K562 (cell line): ENCODE results near the gene GLB1L3. TPM values are rescaled to one million over a fixed set of nuclear protein-coding genes. Genes with fewer than 3 reads are reported as not detected.
"Not testable (repeated sequence)": the region's sequence is repeated elsewhere in the genome, so short reads cannot be mapped to it uniquely, and the experiment has no call there.

Experiments
- ATAC-seq: fragments of 200-7000 bp; cut with Tn5 transposase; 3 replicates; pipeline ENCODE4 v1.9.1; 2020; ENCODE audit warnings: moderate library complexity
- BruUV-seq: library from RNA; stranded (reverse); fragments of 400-500 nt; replicated peaks from 2 replicates; lab custom pipeline; 2021; lab: Mats Ljungman, UMichigan
- CTCF ChIA-PET: fragments of 300-600 bp; formaldehyde crosslinking; extraction: SDS; loops from one replicate; lab custom pipeline; 2021; ENCODE audit warnings: low intra/inter-chr PET ratio; lab: Yijun Ruan, JAX
- POLR2A ChIA-PET: fragments of 300-600, 350-650 bp; sonication (Branson Sonifier 250); formaldehyde crosslinking; extraction: SDS; loops from one replicate; lab custom pipeline; 2021; ENCODE audit warnings: antibody characterized with exemption, inconsistent platforms; lab: Yijun Ruan, JAX
- DNase-seq, 4 experiments: peaks; one replicate each; pipeline versions ENCODE4 v3.0.0 to v3.0.0-alpha.2; 2011 to 2018; ENCODE audit warnings: low spot score in 3 of 4, mixed read lengths in 3 of 4; ENCODE audit errors: extremely low read depth in 1 of 4
- FAIRE-seq: peaks from 2 replicates; lab custom pipeline; 2011; peaks lifted over from hg19 to GRCh38; lab: Jason Lieb, UNC
- H2AFZ ChIP-seq: 2 replicates; pipeline ENCODE4 v1.6.0; 2011; ENCODE audit warnings: low read depth, low read length, control low read depth, inconsistent platforms
- H3K27ac ChIP-seq: fragments of 200-600 bp; 3 replicates; pipeline ENCODE4 v1.8.0; 2011; ENCODE audit warnings: low read depth, mild to moderate bottlenecking, control low read depth, inconsistent platforms, low read length, moderate library complexity, mixed read lengths; ENCODE audit errors: extremely low read depth
- H3K27me3 ChIP-seq, 2 experiments: fragments of 300-600 bp in 1 of 2; 2 replicates in 1 of 2; 3 replicates in 1 of 2; pipeline versions ENCODE4 v1.6.0 to v1.8.0; 2011; ENCODE audit warnings: inconsistent platforms in 2 of 2, low read length in 2 of 2, mild to moderate bottlenecking in 1 of 2, mixed read lengths in 1 of 2, moderate library complexity in 1 of 2; ENCODE audit not compliant: control insufficient read depth in 2 of 2, insufficient read depth in 2 of 2
- H3K36me3 ChIP-seq: fragments of 300-600 bp; 3 replicates; pipeline ENCODE4 v1.8.0; 2011; ENCODE audit warnings: mild to moderate bottlenecking, low read length, inconsistent platforms; ENCODE audit not compliant: control insufficient read depth, insufficient read depth
- H3K4me1 ChIP-seq, 2 experiments: fragments of 200-600 bp in 1 of 2; replicated peaks in 1 of 2; 2 replicates in 1 of 2; 3 replicates in 1 of 2; pipeline versions ENCODE4 v1.5.1 to v1.8.0; 2011; ENCODE audit warnings: inconsistent platforms in 2 of 2, low read length in 2 of 2, mild to moderate bottlenecking in 1 of 2, mixed read lengths in 1 of 2, moderate library complexity in 1 of 2; ENCODE audit not compliant: control insufficient read depth in 2 of 2, insufficient read depth in 2 of 2
- H3K4me2 ChIP-seq: 2 replicates; pipeline ENCODE4 v1.6.1; 2011; ENCODE audit warnings: low read length, control low read depth, inconsistent platforms, mixed read lengths; ENCODE audit not compliant: insufficient read depth
- H3K4me3 ChIP-seq: fragments of 200-600 bp; sonication (generic), shearing (Covaris generic); 2 replicates; pipeline ENCODE4 v1.5.1; 2016; ENCODE audit warnings: control low read depth, inconsistent platforms
- H3K79me2 ChIP-seq: fragments of 200-600 bp; 3 replicates; pipeline ENCODE4 v1.8.0; 2011; ENCODE audit warnings: low read length, inconsistent platforms; ENCODE audit not compliant: control insufficient read depth, insufficient read depth
- H3K9ac ChIP-seq, 2 experiments: 2 replicates each; pipeline versions ENCODE4 v1.6.0 to v1.6.1; 2011; ENCODE audit warnings: low read depth in 2 of 2, low read length in 2 of 2, control low read depth in 1 of 2, inconsistent platforms in 1 of 2, mild to moderate bottlenecking in 1 of 2, mixed read lengths in 1 of 2; ENCODE audit not compliant: insufficient read depth in 1 of 2
- H3K9me1 ChIP-seq: one replicate; pipeline ENCODE4 v1.6.0; 2011; ENCODE audit warnings: inconsistent platforms, mild to moderate bottlenecking, low read length, moderate library complexity; ENCODE audit not compliant: control insufficient read depth, insufficient read depth
- H3K9me3 ChIP-seq: replicated peaks from 2 replicates; pipeline ENCODE4 v1.5.1; 2011; ENCODE audit warnings: low read depth, low read length, inconsistent platforms; ENCODE audit not compliant: control insufficient read depth, insufficient read depth
- H4K20me1 ChIP-seq: replicated peaks from 2 replicates; pipeline ENCODE4 v1.6.1; 2011; ENCODE audit warnings: low read length, inconsistent platforms, mixed read lengths; ENCODE audit not compliant: control insufficient read depth, insufficient read depth
- CHCHD3 ChIP-seq: fragments of 250-450 bp; sonication (Bioruptor Pico); IDR thresholded peaks from 2 replicates; pipeline ENCODE4 v2.1.2; 2022; ENCODE audit warnings: mild to moderate bottlenecking
- RBM25 ChIP-seq: fragments of 200-400 bp; formaldehyde crosslinking; IDR thresholded peaks from 2 replicates; pipeline ENCODE4 v1.6.1; 2018; ENCODE audit warnings: low read length, low read depth, moderate library complexity; ENCODE audit not compliant: severe bottlenecking
- ZNF146 ChIP-seq: IDR thresholded peaks from one replicate; pipeline ENCODE4 v1.6.1; 2018; ENCODE audit warnings: missing compliant biosample characterization; ENCODE audit not compliant: unreplicated experiment
- WGBS: fragments of 100-300 bp; shearing (Covaris generic); methylation state at CpG from one replicate; pipeline ENCODE4 v1.1.6; 2016; ENCODE audit warnings: low coverage, mixed read lengths; ENCODE audit not compliant: insufficient coverage; ENCODE audit errors: missing lambda C conversion rate; 5-methylcytosine and 5-hydroxymethylcytosine counted together
- in situ Hi-C: fragments of 300-500 bp; cut with MboI; formaldehyde crosslinking; loops from 4 replicates; pipeline ENCODE4 v1.15.0; 2018; ENCODE audit warnings: inconsistent platforms, mixed read lengths
- intact Hi-C: fragments of 100-400 bp; cut with micrococcal nuclease; formaldehyde crosslinking; loops from 2 replicates; pipeline ENCODE4 v1.14.2; 2022
- polyA plus RNA-seq, 8 experiments: library from polyadenylated mRNA; depleted of rRNA in 4 of 8; stranded (reverse) in 5 of 8; unstranded in 3 of 8; fragments of >200 nt; fragmentation: Nextera tagmentation in 2 of 8; fragmentation: Illumina TruSeq in 1 of 8; extraction: Ambion mirVana in 2 of 8; extraction: Trizol in 1 of 8; gene quantifications; 2 replicates each; pipeline versions ENCODE4 v1.2.1 to v1.2.3, GENCODE V29; 2011 to 2014; ENCODE audit warnings: inconsistent platforms in 1 of 8, missing spikeins in 1 of 8
- total RNA-seq, 7 experiments: library from RNA; depleted of rRNA in 6 of 7; stranded (reverse); fragments of >200 nt in 6 of 7; fragmentation: Illumina TruSeq in 2 of 7; extraction: Trizol in 2 of 7; gene quantifications; 2 replicates each; pipeline versions ENCODE4 v1.2.1 to v1.2.3, GENCODE V29; 2011 to 2021; ENCODE audit warnings: low replicate concordance in 1 of 7

GLB1L3 gene
- total and polyA plus RNA-seq, 9 of the 15 experiments (the other 6 are each of a cell fraction or from before 2014, with no cell fraction given) = 0.18 to 3.3 (median 0.49) TPM

DNA sequence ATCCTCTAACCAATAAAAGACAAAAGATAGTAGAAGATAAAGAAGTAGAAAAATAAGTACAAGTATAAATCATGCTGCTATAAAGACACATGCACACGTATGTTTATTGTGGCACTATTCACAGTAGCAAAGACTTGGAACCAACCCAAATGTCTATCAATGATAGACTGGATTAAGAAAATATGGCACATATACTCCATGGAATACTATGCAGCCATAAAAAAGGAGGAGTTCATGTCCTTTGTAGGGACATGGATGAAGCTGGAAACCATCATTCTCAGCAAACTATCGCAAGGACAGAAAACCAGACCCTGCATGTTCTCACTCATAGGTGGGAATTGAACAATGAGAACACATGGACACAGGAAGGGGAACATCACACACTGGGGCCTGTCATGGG lies 45.2 kb downstream of the GLB1L3 start:
- H4K20me1 ChIP-seq, H2AFZ ChIP-seq, FAIRE-seq, H3K27ac ChIP-seq, in situ Hi-C loops, H3K4me1 ChIP-seq, H3K4me2 ChIP-seq, H3K36me3 ChIP-seq, H3K9ac ChIP-seq, CTCF ChIA-PET, H3K9me1 ChIP-seq, H3K4me3 ChIP-seq, ATAC-seq, H3K9me3 ChIP-seq, H3K27me3 ChIP-seq, POLR2A ChIA-PET, DNase-seq, BruUV-seq, H3K79me2 ChIP-seq: not testable (repeated sequence)
- intact Hi-C loops = loop anchor here (5.0 kb wide), 1 partner anchor 49 kb away; no protein-coding TSS in a partner anchor
- 0% methylated on average over 2 of the region's 2 CpGs for WGBS
- TF ChIP-seq ZNF146 = peak; percentile 64

- Histone ChIP-seq H3K79me2 (no peaks in the 10 kb centered on the region), H3K4me1 (peaks cover 0 to under 1% of the 10 kb centered on the region in 2 experiments; a peak in 3 of 5 replicates), H2AFZ (no peak overlapping the region), H3K27ac (no peak overlapping the region), H3K4me3 (no peak overlapping the region), H3K4me2 (no peak overlapping the region), H4K20me1 (no peaks in the 10 kb centered on the region), H3K9me1 (no peaks in the 10 kb centered on the region), H3K9ac (no peak overlapping the region), H3K27me3 (peaks cover 3 to 6% of the 10 kb centered on the region in 2 experiments; a peak in 3 of 5 replicates), H3K9me3 (no peaks in the 10 kb centered on the region), H3K36me3 (no peaks in the 10 kb centered on the region)
- ATAC-seq (no peak), FAIRE-seq (no peak), DNase-seq (no peak)
- intact Hi-C loops (loop anchor here (5.0 kb wide), 1 partner anchor 50 kb away; no protein-coding TSS in a partner anchor), in situ Hi-C loops (no loop called here)
- CTCF ChIA-PET = no interaction called here
- TF ChIP-seq RBM25 (peak; percentile 51), CHCHD3 (no peak), ZNF146 (peak; percentile 91)
- BruUV-seq = no TSS peak
- WGBS = 3% methylated on average over 4 of the region's 4 CpGs
- POLR2A ChIA-PET = no interaction called here
These were observed 46.4 kb downstream of the GLB1L3 start for GRCh38 chr11:134322553-134322952.
